GM21576 (cell line): Measurements from ENCODE around the gene DCDC2.
A peak's percentile ranks its signal among the peaks of the same experiment; 100 is the strongest.
"Not testable (repeated sequence)": the region's sequence is repeated elsewhere in the genome, so short reads cannot be mapped to it uniquely, and the experiment has no call there.

Experiments used
- ATAC-seq: cut with Tn5 transposase; IDR thresholded peaks from one replicate; pipeline ENCODE4 v1.9.1; 2021; ENCODE audit warnings: mild to moderate bottlenecking, moderate library complexity; ENCODE audit not compliant: unreplicated experiment

DCDC2 gene

DNA sequence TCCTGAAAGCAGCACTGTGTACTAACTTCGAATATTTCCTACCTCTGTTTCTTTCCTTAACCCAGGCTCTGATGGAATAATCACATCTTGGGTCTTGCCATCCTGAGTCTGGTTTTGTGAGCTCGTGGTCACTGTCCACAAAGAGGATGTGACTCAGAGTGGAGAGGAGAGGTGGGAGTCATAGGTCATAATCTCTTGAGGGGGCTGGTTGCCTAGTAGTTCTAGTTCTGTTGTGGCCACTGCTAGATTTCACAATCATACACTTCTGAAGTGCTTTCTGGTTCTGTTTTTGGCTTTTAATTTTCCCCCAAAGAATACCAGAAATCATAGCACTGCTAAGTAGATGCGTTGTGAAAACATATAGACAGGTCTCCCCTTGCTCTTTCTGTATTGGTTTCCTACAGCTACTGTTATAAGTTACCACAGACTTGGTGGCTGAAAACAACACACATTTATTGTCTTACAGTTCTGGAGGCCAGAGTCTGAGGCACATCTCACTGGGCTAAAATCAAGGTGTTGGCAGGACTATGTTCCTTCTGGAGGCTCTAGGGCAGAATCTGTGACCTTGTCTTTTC, 129.1 kb downstream of the DCDC2 start:
- ATAC-seq = no peak

DNA sequence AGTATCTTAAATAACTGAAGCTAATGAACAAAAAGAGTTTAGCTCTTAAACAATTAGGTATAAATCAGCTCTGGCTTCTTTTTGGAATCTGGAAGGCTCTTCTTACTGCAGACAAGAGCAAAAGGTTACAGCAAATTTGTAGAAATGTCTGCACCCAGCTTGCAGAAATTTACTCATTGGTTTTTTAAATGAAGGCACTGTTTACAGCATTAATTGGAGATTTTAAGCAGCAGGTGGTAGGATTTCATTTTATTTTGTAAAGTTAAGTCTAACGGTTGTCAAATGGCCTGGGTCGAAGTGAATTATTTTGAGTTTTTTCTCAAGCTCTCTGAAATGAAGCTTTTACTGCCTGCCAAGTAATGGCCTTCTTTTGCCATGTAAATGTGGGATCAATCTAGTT, 129.7 kb downstream of the DCDC2 start:
- ATAC-seq = no peak

DNA sequence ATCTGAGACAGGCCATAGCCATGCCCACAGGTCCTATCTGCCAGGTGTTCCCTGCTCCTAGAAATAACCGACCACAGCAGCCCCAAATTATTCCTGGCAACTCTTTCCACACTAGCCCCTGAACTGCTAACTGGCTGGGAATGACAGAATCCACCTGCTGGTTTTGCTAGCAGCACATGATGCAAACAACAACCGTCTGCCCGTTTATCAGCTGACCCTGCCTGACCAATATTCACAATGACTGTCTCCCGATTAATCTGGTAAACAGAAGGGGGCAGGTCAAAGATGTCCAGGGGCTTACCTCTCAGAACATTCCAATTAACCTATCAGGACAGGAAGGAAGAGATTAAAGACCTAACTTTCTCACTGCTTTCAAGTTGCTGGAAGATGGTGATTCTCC, 130.3 kb downstream of the DCDC2 start:
- no peak for ATAC-seq

DNA sequence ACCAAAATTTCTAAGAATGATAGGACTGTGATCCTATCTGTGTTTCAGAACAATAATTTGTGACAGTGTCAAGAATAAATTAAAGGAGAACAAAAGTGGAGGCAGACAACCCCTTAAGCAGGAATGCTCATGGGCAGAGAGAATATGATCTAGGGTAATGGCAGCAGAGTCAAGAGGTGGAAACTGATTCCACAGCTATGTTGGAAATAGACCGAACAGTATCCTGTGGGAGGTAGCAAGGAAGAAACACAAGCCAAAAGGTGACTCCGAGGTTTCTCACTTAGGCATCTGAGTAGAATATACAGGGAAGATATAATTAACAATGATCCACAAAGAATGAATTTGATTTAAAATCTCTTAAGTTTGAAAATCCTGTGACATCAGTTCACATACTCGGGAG, 131.3 kb downstream of the DCDC2 start:
- ATAC-seq = no peak

DNA sequence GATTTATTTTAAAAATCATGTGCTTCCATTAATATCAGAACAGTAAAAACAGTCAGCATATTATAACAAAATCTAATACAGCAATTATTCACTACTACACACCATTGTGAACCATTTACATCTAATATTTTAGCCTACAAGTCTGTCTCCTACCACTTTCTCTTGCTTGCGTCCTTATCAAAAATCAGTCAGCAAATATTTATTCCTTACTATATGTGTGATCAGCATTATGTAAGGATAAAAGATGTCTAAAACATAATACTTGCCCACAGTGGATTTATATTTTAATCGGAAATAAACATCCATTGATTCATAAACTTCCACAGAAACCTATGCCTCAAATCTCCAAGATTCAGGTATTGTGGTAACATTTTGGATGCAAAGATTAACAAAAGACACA, 132.0 kb downstream of the DCDC2 start:
- ATAC-seq = no peak

DNA sequence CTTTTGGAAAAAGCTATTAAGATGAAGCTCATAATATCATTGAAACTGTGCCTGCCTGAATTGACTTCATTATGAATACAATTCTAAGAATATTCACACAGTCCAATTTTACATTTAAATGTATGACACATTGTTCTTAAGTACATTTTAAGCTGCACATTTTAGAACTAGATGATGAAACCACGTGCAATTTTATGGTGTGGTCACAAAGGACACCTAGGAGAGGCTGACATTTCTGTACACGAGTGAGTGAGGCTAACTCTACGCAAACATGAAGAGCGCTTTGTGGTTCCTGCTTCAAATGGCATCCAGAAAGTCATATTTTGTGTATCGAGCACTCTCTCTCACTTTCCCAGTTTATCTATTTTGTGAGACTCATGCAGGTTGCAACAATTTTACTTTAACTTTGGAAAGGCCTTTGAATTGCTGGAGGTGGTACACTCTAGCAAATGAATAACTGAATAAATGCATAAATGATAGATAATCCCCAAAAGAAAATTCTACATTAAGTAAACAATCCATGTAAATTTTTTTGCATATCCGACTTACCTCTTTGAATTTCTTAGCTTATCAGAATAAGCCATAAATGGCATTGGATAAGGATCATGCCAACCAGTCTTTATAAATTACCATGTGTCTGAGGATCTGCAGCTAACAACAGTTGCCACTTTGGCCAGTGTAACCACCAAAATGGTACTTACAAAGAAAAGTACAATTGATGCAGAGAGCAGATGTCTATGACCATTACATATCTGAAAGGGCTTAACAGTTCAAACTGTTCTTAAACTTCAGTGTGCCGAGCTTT, 134.5 kb downstream of the DCDC2 start:
- ATAC-seq = no peak

DNA sequence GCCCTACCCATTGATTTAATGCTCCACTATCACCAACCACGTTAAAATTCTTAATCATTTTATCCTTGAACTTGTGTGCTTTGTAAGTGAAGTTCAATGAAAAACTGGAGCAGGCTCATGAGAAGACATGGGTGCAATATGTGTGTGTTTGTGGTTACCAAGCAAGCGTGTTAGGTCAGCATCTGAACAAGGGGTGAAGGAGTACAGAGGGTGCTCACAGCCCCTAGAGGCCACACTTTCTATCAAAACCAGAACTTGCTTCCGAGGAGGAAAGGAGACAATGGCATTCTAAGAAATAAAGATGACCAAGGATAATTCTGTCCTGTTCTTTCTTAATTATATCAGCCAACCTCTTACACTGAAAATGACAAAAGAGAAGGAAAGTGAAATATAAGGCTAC, 138.2 kb downstream of the DCDC2 start:
- ATAC-seq = no peak

DNA sequence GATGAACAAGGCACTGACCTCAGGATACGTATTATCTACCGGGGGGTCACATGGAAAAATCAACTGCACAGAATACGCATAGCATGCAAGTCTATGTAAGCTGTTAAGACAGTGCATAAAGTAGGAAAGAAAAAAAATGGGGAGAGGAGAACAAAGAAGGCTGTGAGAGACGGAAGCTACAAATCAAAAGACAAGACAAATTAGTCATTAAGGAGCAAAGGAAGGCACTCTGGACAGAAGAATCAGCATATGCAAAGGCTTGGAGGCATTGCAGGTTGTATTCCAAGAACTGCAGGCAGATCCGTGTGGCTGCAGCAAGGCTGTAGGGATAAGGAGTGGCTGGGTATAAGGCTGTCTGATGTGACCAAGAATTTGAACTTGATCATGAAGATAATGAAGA, 142.9 kb downstream of the DCDC2 start:
- no peak for ATAC-seq

DNA sequence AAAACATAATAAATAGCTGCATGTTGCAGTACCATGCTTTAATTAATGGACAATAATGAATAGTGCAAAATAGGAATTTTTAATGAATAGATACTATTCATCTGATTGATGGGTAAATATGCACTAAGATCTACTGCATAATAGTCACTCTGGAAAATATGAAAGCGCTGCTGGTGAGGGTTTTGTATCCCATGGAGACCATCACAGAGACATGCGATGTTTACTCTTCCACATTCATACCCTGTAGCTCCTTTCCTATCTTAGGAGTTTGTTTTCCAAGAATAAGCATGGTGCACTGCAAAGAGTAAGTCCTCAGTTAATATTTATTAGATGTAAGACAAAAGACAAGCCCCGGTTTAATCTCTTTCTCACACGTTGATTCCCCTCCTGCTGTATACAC, 150.4 kb downstream of the DCDC2 start:
- ATAC-seq = no peak

DNA sequence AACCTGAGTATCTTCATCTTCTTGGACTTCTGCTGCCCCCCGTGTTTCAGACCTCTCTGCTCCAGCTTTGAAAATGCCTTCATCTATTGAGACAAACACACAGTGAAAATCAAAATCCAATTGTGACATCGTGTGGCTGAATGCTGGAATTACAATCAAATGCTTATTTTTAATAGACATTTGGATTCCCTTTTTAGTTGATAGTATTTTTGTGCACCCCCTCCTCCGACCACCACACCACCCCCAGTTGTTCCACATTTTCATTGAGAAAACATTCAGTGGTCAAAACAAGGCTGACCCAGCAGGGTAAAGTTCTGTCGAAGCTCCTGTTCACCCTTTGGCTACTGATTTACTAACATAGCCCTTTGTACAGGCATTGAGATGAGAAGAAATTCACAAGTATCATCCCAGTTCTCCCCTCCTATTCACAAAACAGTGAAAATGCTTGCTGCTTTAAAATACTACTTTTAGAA, 152.8 kb downstream of the DCDC2 start:
- ATAC-seq = peak; percentile 52

DNA sequence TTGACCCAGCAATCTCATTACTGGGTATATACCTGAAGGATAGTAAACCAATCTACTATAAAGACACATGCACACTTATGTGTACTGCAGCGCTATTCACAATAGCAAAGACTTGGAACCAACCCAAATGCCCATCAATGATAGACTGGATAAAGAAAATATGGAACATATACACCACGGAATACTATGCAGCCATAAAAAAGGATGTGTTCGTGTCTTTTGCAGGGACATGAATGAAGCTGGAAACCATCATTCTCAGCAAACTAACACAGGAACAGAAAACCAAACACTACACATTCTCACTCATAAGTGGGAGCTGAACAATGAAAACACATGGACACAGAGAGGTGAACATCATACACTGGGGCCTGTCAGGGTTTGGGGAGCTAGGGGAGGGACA, 153.7 kb downstream of the DCDC2 start:
- ATAC-seq = not testable (repeated sequence)

DNA sequence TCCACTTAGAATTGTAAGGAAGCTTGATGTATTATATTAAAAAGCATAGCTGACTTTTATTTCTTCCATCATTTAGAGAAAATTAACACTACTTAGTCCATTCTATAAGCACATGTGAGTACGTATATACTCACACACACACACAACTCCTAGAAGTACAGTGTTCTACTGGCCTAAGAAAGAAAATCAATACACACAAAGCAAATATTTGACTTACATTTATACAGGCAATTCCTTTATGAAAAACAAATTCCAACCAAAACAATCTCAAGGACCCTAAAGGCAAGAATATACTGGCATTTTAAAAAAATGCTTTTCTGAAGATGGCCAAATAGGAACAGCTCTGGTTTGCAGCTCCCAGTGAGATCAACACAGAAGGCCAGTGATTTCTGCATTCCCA, 160.0 kb downstream of the DCDC2 start:
- ATAC-seq = no peak

DNA sequence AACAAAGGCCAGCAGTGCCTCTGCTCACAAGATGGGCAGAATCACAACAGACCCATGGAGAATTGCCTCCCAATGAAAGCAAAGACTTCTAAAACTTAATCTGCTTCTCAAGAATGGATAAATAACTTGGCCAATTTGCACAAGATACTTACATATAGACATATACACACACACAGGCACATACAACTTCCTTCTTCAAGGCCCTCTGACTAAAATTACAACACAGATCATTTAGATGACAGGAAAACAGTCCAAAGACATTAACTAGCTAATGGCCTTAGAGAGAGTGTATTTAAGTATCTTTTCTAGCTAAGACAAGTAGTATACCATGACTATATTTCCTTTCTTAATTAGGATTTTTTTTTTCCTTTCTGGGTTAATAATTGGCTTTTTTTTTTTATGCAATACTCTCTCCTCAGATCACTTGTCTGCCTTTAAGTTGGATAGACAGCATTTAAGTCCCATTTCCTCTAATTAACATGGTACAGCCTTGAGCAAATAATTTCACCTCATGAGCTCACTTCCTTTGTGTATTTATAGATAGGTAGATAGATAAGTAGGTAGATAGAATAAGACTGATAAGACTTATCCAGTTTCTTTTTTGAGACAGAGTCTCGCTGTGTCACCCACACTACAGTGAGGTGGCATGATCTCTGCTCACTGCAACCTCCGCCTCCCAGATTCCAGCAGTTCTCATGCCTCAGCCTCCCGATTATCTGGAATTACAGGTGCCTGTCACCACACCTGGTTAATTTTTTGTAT, 161.8 kb downstream of the DCDC2 start:
- ATAC-seq = no peak

DNA sequence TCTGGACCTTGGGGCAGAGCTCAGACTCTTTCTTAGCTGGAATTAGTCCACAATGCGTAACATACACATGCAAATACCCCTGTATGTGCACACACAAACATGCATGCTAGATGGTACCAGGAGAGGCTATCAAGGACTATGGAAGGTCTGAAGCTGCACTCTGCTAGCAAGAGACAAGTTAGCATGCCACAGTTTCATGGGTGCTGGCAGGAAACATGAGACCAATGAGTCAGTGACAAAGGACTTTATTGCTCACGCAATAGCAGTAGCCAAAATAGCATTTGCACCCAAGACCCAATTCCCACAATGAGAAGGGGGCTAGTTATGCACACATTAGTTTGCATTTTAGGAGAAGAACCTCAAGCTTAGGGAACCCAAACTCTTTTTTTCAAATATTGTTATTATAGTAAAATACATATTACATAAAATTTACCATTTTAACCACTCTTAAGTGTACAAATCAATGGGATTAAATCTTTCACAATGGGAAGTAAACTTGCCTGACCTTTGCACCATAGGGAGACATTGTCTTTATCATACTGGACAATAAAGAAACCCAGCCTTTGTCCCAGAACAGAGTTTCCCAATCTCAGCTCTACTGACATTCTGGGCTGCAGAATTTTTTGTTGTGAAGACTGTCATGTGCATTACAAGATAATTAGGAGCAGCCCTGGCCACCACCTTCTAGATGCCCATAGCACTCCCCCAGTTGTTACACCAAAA, 162.7 kb downstream of the DCDC2 start:
- ATAC-seq = no peak

DNA sequence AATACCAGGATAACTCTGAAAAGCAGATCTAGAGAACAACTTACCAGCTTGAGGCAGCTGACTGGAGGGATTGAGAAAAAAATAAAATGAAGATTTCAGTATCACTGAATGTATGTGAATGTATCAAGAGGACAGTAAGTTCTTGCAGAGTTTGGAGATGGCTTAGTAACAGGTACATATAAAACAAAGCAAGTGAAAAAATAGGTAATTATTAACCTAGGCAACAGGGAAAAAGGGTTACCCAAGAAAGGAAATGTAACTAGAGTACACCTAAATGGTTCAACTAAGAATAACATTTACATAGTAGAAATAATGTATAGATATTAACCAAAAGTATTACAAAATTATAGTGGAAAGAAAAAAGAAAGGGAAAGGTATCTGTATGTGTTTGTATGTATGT, 164.5 kb downstream of the DCDC2 start:
- ATAC-seq = no peak

DNA sequence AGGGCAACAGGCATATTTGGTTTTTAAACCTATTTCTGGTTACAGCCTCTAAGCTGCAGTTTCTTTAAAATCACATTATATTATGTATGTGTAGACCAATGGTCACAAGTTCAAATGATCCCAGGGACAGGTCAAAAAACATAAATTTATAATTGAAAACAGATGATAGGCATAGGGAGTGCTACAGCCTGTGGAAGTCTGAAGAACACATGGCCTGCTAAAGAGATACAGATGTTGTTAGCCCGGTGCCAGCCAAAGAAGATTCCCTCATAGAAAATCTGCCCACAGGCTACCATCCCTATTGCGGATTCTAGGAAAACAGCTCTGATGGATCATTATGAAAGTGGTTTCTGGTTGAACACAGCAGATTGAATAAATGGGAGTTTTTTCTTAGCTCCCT, 166.5 kb downstream of the DCDC2 start:
- no peak for ATAC-seq

DNA sequence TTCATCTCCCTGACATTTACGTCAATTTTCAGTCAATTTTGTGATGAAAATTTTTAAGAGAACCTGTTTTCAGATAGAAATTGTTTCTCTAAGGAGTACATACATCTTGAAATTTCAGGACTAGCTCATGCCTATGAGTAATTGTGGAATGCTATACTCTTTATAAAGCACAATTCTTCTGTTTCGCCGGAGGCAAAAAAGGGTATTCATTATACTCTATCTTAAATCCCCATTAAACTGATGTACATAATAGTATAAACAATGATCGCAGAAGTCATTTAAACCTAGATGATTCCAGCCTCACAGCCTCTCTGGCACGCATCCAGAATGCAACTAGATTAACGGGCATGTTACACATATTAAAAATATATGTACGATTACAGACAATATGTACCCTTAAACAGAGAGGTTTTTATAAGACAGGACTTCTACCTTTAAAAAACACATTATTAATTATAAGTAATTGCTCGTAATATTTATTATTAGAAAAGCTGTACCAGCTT, 169.2 kb downstream of the DCDC2 start:
- no peak for ATAC-seq

DNA sequence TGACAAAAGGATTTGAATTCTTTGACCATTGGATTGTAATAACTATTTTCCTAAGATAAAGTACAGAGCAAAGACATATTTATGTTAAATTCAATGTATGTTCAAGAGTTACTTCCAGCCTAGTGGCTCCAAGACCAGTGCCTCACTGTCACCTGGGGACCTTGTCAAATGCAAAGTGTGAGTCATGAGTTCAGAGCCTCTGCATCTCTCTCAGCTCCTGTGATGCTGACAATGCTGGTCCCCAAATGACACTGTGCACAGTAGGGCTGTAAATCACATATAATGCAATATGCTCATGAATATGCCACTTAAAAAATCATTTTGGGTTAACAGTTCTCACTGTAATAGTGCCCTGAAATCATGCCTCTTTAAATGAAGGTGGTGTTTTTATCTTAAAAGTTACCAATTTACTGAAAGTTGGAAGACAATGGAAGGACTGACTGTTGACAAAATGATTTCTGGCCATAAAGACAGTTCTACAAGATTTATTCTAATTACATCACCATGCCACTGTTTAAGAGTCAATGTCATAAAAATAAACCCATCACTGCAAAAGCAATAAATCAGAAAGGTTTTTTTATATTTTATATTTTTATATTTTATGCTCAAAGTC, 169.8 kb downstream of the DCDC2 start:
- no peak for ATAC-seq

DNA sequence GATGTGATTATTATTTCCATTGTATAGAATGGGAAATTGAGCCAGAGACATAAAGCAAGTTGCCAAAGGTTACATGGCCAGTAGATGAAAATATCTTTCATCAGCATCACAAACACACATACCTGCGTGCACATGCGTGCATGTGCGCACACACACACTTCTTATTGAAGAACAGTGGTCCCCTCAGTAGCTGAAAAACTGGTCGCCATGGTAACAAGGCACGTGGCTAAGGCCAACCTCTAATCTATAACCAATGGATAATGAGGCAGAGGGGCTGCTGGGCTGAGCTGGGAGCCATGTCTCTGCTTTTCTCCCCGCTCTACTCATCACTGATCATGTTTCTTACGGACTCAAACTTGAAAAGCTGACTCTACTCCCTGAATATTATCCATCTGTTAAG, 171.5 kb downstream of the DCDC2 start:
- no peak for ATAC-seq

DNA sequence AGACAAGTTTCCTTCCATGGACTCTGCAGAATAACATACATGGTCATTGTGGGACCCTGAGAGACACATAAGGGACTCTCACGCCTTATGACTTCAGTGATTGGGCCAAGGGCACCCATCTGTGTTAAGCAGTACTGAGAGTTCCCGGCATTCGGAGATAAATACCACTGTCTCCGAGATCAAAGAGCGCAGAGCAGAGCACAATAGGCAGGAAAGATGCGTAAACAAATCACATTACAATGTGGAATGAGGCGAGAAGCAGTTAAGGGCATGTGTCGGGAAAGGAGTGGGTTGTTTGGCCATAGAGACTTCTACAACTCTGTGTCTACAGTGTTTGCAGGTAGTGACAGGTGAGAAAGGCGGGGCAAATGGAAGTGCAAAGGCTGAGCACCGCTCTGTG, 174.3 kb downstream of the DCDC2 start:
- ATAC-seq = no peak

DNA sequence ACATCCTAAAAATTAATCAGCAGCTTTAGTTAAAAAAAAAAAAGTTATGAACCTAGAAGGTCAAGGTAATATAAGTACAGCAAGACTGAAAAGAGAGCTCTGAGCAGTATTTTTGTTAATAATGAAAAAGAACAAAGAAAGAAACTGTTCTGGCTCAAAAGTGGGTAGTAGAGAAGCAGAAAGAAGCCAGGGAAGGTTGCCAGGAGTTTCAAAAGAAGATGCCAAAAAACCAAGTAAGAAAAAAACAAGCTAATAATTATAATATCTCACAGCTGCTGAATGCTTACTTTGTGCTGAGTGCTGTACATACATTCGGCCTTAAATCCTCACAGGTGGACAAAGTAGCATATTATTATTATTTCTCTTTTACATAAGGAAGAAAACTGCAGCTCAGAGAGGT, 200.0 kb downstream of the DCDC2 start:
- no peak for ATAC-seq
